ENCODE data around the gene NFASC. TPM values are rescaled to one million over a fixed set of nuclear protein-coding genes. Genes with fewer than 3 reads are reported as not detected.
A peak's percentile ranks its signal among the peaks of the same experiment; 100 is the strongest.

Gene NFASC
- total and polyA plus RNA-seq, 8 donors, result 3.3 to 12.7 (median 6.7) TPM

DNA sequence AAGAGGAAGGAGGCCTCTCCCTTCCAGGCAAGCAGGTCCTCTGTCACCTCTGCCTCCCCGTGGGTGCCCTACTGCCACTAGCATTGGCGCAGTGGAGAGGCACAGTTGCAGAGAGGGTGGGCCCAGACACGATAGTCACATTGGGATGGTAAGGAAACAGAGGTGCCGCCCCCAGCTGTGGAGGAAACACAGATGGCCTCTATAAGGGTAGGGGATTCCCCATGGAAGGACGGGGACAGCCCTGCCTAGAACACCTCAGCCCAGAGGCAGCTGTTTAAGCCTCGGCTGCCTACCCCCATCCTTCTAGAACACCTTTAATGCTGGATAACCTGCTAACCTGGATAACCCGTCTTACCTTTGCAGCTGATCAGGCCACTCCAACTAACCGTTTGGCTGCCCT, 106.7 kb downstream of the NFASC start:
- FAIRE-seq (no peak), DNase-seq (peak in 1 of 6 donors; percentile 39), ATAC-seq (no peak)
- H3K9me3 ChIP-seq, result no peaks in the 10 kb centered on the region
- no peaks in the 10 kb centered on the region for H3K27me3 ChIP-seq
- 68 to 73% methylated on average over 8 of the region's 8 CpGs for WGBS, 2 donors
- H3K27ac ChIP-seq, result no peak overlapping the region
- H3K36me3 ChIP-seq, result no peaks in the 10 kb centered on the region
- H3K4me3 ChIP-seq, result no peak overlapping the region
- no peak for TF ChIP-seq CTCF (IDR thresholded peaks at IDR 0.05)
- intact Hi-C loops (cut with DNase I), result loop anchor here in 2 of 3 donors (5.0 kb wide), 1 partner anchor 280 kb away; no protein-coding TSS in a partner anchor
- no peaks in the 10 kb centered on the region for H3K4me1 ChIP-seq

DNA sequence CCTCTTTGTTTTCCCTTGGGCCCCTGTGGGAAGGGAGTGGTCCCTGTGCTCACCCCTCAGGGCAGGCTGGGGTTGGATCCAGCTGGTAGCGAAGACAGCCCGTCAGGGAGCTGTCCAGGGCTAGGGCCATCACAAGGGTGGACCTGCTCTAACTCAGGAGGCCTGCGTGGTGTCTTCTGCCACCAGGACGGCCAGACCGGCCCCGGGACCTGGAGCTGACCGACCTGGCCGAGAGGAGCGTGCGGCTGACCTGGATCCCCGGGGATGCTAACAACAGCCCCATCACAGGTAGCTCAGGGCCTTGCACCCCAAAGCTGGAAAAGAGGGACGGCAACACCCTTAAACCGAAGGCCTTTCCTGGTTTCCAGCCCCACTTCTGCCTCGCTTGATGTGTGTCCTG, 108.1 kb downstream of the NFASC start:
- FAIRE-seq, result no peak

GRCh38 chr1:204979306-204979705, 108.6 kb downstream of the NFASC start:
- Histone ChIP-seq H3K9me3 (no peaks in the 10 kb centered on the region), H3K4me3 (no peak overlapping the region), H3K4me1 (no peaks in the 10 kb centered on the region), H3K27ac (no peak overlapping the region), H3K27me3 (no peaks in the 10 kb centered on the region), H3K36me3 (no peaks in the 10 kb centered on the region)
- intact Hi-C loops (cut with DNase I), result loop anchor here in 2 of 3 donors (5.0 kb wide), 1 partner anchor 278 kb away; no protein-coding TSS in a partner anchor
- WGBS, 2 donors, result 81 to 85% methylated on average over 18 of the region's 18 CpGs
- DNase-seq (no peak), ATAC-seq (no peak), FAIRE-seq (no peak)
- TF ChIP-seq CTCF (IDR thresholded peaks at IDR 0.05), result no peak

More for the DNA sequence above, 108.1 kb downstream of the NFASC start:
- no peak for TF ChIP-seq CTCF (IDR thresholded peaks at IDR 0.05)
- 81 to 85% methylated on average over 14 of the region's 14 CpGs for WGBS, 2 donors
- no peaks in the 10 kb centered on the region for H3K4me1 ChIP-seq
- DNase-seq, result no peak
- intact Hi-C loops (cut with DNase I), result loop anchor here in 2 of 3 donors (5.0 kb wide), 1 partner anchor 279 kb away; no protein-coding TSS in a partner anchor
- no peaks in the 10 kb centered on the region for H3K27me3 ChIP-seq
- H3K9me3 ChIP-seq, result no peaks in the 10 kb centered on the region
- no peak for ATAC-seq
- H3K27ac ChIP-seq, result no peak overlapping the region
- no peak overlapping the region for H3K4me3 ChIP-seq
- H3K36me3 ChIP-seq, result no peaks in the 10 kb centered on the region

GRCh38 chr1:204979891-204980649, 109.4 kb downstream of the NFASC start:
- H3K4me3 ChIP-seq, result no peak overlapping the region
- 69 to 71% methylated on average over 10 of the region's 10 CpGs for WGBS, 2 donors
- FAIRE-seq, result no peak
- no peak for ATAC-seq
- intact Hi-C loops (cut with DNase I), result loop anchor here in 2 of 3 donors (5.0 to 10.0 kb wide), 3 partner anchors 77 to 277 kb away; no protein-coding TSS in a partner anchor
- no peaks in the 10 kb centered on the region for H3K9me3 ChIP-seq
- DNase-seq, result no peak
- no peaks in the 10 kb centered on the region for H3K4me1 ChIP-seq
- TF ChIP-seq CTCF (IDR thresholded peaks at IDR 0.05), result no peak
- H3K36me3 ChIP-seq, result no peaks in the 10 kb centered on the region
- H3K27ac ChIP-seq, result no peak overlapping the region
- no peaks in the 10 kb centered on the region for H3K27me3 ChIP-seq

Measured in pancreas (tissue), 10 donors.